ENCODE data around the gene HRG. TPM values are rescaled to one million over a fixed set of nuclear protein-coding genes. Genes with fewer than 3 reads are reported as not detected.

The HRG gene, protein sequence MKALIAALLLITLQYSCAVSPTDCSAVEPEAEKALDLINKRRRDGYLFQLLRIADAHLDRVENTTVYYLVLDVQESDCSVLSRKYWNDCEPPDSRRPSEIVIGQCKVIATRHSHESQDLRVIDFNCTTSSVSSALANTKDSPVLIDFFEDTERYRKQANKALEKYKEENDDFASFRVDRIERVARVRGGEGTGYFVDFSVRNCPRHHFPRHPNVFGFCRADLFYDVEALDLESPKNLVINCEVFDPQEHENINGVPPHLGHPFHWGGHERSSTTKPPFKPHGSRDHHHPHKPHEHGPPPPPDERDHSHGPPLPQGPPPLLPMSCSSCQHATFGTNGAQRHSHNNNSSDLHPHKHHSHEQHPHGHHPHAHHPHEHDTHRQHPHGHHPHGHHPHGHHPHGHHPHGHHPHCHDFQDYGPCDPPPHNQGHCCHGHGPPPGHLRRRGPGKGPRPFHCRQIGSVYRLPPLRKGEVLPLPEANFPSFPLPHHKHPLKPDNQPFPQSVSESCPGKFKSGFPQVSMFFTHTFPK
- not detected in 2 replicates for polyA plus RNA-seq (2011; rRNA removed)
- polyA minus RNA-seq (2011; rRNA and poly(A)+ RNA removed), result not detected in 2 replicates

DNA sequence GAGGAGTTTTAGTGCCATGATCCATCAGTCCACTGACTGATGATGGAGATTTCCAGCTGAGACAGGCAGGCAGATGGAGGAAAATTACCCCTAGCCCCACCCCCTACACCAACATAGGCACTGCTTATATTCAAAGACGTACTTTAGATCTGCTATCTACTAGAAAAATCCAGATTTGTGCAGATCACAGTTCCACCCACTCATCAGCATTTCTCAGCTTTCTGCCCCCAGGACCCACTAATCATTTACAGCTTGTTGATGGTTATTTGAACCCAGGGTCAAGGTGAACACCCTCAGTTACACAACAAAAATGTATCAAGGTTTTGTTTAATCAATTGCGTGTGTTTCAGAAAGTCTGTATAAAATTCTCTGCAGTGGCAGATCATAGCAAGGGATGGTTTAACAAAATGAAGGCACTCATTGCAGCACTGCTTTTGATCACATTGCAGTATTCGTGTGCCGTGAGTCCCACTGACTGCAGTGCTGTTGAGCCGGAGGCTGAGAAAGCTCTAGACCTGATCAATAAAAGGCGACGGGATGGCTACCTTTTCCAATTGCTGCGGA, at the start of gene HRG:
Gene HRG (plus strand): TSS at position 390 of the 564 bp plus-strand sequence. CDS start 18 bp downstream, at position 408.
- CTCF ChIA-PET, result no interaction called here

DNA sequence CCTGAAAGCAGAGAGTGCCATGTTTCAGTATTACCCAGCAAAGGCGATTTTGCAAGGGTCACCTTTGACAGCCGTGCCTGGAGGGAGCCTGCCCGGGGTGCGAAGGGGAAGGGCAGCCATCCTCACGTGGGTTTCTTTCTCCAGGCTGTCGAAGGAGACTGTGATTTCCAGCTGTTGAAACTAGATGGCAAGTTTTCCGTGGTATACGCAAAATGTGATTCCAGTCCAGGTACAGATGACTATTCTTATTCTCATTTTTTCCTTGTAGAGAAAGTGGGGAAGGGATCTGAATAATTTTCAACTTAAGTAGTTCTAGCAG, 49.6 kb upstream of the HRG start:
- ChIA-PET POLR2A (no interaction called here), CTCF (interaction anchor here (0.6 to 14.1 kb wide), 21 partner anchors 9 to 639 kb away, joined by 3 to 196 read pairs (median 6); partner anchors contain the start of gene EIF4A2)
- TF ChIP-seq, protein P1, sequence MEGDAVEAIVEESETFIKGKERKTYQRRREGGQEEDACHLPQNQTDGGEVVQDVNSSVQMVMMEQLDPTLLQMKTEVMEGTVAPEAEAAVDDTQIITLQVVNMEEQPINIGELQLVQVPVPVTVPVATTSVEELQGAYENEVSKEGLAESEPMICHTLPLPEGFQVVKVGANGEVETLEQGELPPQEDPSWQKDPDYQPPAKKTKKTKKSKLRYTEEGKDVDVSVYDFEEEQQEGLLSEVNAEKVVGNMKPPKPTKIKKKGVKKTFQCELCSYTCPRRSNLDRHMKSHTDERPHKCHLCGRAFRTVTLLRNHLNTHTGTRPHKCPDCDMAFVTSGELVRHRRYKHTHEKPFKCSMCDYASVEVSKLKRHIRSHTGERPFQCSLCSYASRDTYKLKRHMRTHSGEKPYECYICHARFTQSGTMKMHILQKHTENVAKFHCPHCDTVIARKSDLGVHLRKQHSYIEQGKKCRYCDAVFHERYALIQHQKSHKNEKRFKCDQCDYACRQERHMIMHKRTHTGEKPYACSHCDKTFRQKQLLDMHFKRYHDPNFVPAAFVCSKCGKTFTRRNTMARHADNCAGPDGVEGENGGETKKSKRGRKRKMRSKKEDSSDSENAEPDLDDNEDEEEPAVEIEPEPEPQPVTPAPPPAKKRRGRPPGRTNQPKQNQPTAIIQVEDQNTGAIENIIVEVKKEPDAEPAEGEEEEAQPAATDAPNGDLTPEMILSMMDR (IDR thresholded peaks at IDR 0.05; ENCODE audit: insufficient read depth, low read depth, low read length), result no peak
- Histone ChIP-seq H3K4me3 (ENCODE audit: low read depth, low read length) (no peak overlapping the region), H3K27me3 (ENCODE audit: control insufficient read depth, insufficient read depth, low read length) (peaks cover 3% of the 10 kb centered on the region), H3K36me3 (ENCODE audit: control insufficient read depth, insufficient read depth, low read length) (no peaks in the 10 kb centered on the region)
- DNase-seq (ENCODE audit: low read depth), result no peak

More for the DNA sequence above, at the start of gene HRG:
- Histone ChIP-seq H3K27me3 (ENCODE audit: control insufficient read depth, insufficient read depth, low read length) (peaks cover 6% of the 10 kb centered on the region), H3K36me3 (ENCODE audit: control insufficient read depth, insufficient read depth, low read length) (no peaks in the 10 kb centered on the region), H3K4me3 (ENCODE audit: low read depth, low read length) (no peak within 1 kb of the TSS)
- TF ChIP-seq, protein P1 (IDR thresholded peaks at IDR 0.05; ENCODE audit: insufficient read depth, low read depth, low read length), result no peak
- no peak for DNase-seq (ENCODE audit: low read depth)
- POLR2A ChIA-PET, result no interaction called here

DNA sequence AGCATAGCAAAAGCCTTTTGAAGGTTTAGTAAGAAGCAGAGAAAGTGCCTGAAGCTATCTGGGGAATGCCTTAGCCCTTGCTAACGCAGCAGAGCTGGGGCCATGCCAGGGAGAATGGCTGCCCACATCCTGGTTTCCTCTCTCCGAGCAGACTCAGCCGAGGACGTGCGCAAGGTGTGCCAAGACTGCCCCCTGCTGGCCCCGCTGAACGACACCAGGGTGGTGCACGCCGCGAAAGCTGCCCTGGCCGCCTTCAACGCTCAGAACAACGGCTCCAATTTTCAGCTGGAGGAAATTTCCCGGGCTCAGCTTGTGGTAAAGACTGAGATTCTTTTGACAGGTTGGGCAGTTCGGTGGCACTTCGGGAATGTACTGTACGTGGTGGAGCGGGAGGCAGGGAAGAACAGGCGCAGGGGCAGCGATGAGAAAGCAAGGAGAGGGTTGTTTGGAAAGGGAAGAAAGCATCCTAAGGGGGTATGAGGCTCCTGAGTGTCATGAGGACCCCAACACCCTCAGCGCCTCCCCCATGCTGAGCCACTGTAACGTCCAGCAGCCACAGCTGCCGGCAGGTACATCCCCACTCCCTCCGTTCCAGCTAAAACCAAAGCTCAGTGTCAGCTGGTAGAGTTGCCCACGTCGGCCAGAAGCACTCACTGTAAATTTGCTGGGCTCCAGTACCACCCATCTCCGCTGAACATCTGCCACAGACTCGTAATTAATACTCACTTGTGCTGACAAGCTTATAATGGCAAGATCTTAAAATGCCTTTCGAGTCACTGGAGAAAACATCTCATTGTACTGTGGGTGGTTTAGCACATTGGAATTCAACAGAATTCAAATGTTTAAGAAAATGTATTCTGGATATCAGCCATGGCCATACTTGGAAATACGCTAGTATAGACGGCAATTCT, 48.5 kb upstream of the HRG start:
- peak; percentile 91 for DNase-seq (ENCODE audit: low read depth)
- Histone ChIP-seq H3K27me3 (ENCODE audit: control insufficient read depth, insufficient read depth, low read length) (no peaks in the 10 kb centered on the region; the same call in none of the 2 replicates), H3K36me3 (ENCODE audit: control insufficient read depth, insufficient read depth, low read length) (no peaks in the 10 kb centered on the region), H3K4me3 (ENCODE audit: low read depth, low read length) (peak overlapping the region; percentile 19)
- ChIA-PET CTCF (interaction anchor here (0.6 to 14.1 kb wide), 39 partner anchors 8 to 1588 kb away, joined by 3 to 196 read pairs (median 5); partner anchors contain the start of gene EIF4A2), POLR2A (interaction anchor here (0.6 kb wide), 1 partner anchor 475 kb away, joined by 3 read pairs; no protein-coding TSS in a partner anchor)
- TF ChIP-seq, protein P1 (IDR thresholded peaks at IDR 0.05; ENCODE audit: insufficient read depth, low read depth, low read length), result peak; percentile 97

DNA sequence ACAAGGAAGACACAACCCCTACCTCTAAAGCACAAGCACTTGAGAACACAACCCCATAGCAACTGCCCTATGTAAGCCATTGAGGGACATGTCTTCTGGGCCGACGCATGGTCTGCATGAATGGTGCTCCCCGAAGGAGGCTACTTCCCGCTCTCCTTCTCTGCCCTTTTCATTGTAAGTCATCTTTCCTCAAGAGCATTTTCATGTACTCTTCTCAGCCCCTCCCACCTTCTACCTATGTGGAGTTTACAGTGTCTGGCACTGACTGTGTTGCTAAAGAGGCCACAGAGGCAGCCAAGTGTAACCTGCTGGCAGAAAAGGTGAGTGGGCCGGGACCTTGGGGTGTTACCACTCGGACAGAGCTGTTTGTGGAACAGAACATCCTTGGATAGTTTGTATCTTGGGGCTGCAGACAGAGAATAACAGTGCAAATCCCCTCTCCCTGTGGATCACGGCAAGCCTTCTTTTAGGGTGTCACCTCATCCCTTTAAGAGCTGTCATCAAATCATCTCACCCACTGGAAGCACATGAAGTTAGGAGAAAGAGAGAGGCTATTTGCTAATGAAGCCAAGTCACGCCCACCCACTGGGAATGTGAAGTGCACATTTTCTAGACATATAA, 47.4 kb upstream of the HRG start:
- POLR2A ChIA-PET, result no interaction called here
- CTCF ChIA-PET, result interaction anchor here (1.3 to 14.1 kb wide), 4 partner anchors 80 to 675 kb away, joined by 3 to 196 read pairs (median 8); no protein-coding TSS in a partner anchor
- TF ChIP-seq, protein P1 (IDR thresholded peaks at IDR 0.05; ENCODE audit: insufficient read depth, low read depth, low read length), result no peak
- Histone ChIP-seq H3K36me3 (ENCODE audit: control insufficient read depth, insufficient read depth, low read length) (no peaks in the 10 kb centered on the region), H3K4me3 (ENCODE audit: low read depth, low read length) (no peak overlapping the region), H3K27me3 (ENCODE audit: control insufficient read depth, insufficient read depth, low read length) (no peaks in the 10 kb centered on the region; the same call in none of the 2 replicates)
- no peak for DNase-seq (ENCODE audit: low read depth)
